Astrocyte (in vitro differentiated cells and primary cell): ENCODE results near the gene ITM2C. TPM values are rescaled to one million over a fixed set of nuclear protein-coding genes. Genes with fewer than 3 reads are reported as not detected.

Experiments
- DNase-seq: peaks from one replicate; pipeline ENCODE4 v3.0.0-alpha.2; 2010; ENCODE audit warnings: low read depth
- FAIRE-seq: peaks from 2 replicates; lab custom pipeline; 2011; peaks lifted over from hg19 to GRCh38; lab: Jason Lieb, UNC
- H2AFZ ChIP-seq: 2 replicates; pipeline ENCODE4 v1.6.0; 2012; ENCODE audit warnings: low read depth, low read length, inconsistent platforms
- H3K27ac ChIP-seq: 2 replicates; pipeline ENCODE4 v1.5.1; 2011; ENCODE audit warnings: low read depth, low read length, inconsistent platforms
- H3K27me3 ChIP-seq: 2 replicates; pipeline ENCODE4 v1.6.0; 2011; ENCODE audit warnings: low read length, inconsistent platforms; ENCODE audit not compliant: insufficient read depth
- H3K36me3 ChIP-seq: 2 replicates; pipeline ENCODE4 v1.5.1; 2011; ENCODE audit warnings: low read length, inconsistent platforms; ENCODE audit not compliant: insufficient read depth
- H3K4me1 ChIP-seq: 2 replicates; pipeline ENCODE4 v1.5.1; 2011; ENCODE audit warnings: low read length, inconsistent platforms; ENCODE audit not compliant: insufficient read depth
- H3K4me2 ChIP-seq: 2 replicates; pipeline ENCODE4 v1.6.0; 2012; ENCODE audit warnings: low read length, inconsistent platforms
- H3K4me3 ChIP-seq: 2 replicates; pipeline ENCODE4 v1.5.1; 2011; ENCODE audit warnings: low read depth, mild to moderate bottlenecking, low read length, inconsistent platforms; ENCODE audit not compliant: insufficient read depth
- H3K79me2 ChIP-seq: 2 replicates; pipeline ENCODE4 v1.6.0; 2012; ENCODE audit warnings: mild to moderate bottlenecking, low read length, inconsistent platforms; ENCODE audit not compliant: insufficient read depth
- H3K9ac ChIP-seq: 2 replicates; pipeline ENCODE4 v1.6.0; 2012; ENCODE audit warnings: mild to moderate bottlenecking, low read length, inconsistent platforms
- H3K9me3 ChIP-seq: 2 replicates; pipeline ENCODE4 v1.5.1; 2012; ENCODE audit warnings: low read depth, mild to moderate bottlenecking, low read length, inconsistent platforms; ENCODE audit not compliant: insufficient read depth
- H4K20me1 ChIP-seq: 2 replicates; pipeline ENCODE4 v1.6.0; 2012; ENCODE audit warnings: low read length, inconsistent platforms; ENCODE audit not compliant: insufficient read depth
- H3K27ac Mint-ChIP-seq: one replicate; pipeline ENCODE4 v1.8.0; 2021; ENCODE audit warnings: mild to moderate bottlenecking, mixed read lengths; ENCODE audit not compliant: unreplicated experiment
- H3K27me3 Mint-ChIP-seq: one replicate; pipeline ENCODE4 v1.8.0; 2021; ENCODE audit warnings: low read depth, mixed read lengths; ENCODE audit not compliant: unreplicated experiment
- H3K36me3 Mint-ChIP-seq: one replicate; pipeline ENCODE4 v1.8.0; 2021; ENCODE audit warnings: low read depth, mixed read lengths; ENCODE audit not compliant: unreplicated experiment
- H3K4me1 Mint-ChIP-seq: one replicate; pipeline ENCODE4 v1.8.0; 2021; ENCODE audit warnings: low read depth, mixed read lengths; ENCODE audit not compliant: unreplicated experiment
- H3K4me3 Mint-ChIP-seq: one replicate; pipeline ENCODE4 v1.8.0; 2021; ENCODE audit warnings: mild to moderate bottlenecking, moderate library complexity, mixed read lengths; ENCODE audit not compliant: unreplicated experiment
- H3K9me3 Mint-ChIP-seq: one replicate; pipeline ENCODE4 v1.8.0; 2021; ENCODE audit warnings: mild to moderate bottlenecking, mixed read lengths; ENCODE audit not compliant: unreplicated experiment
- EZH2 ChIP-seq: IDR thresholded peaks from 2 replicates; pipeline ENCODE4 v1.6.1; 2012; ENCODE audit warnings: mild to moderate bottlenecking, low read length, inconsistent platforms; ENCODE audit not compliant: insufficient read depth
- total RNA-seq: library from RNA; stranded (reverse); gene quantifications from 2 replicates; pipeline ENCODE4 v1.2.1, GENCODE V29; 2021
- TF ChIP-seq, protein P1 (sequence below): IDR thresholded peaks from 2 replicates; pipeline ENCODE4 v1.5.1; 2011; ENCODE audit warnings: low read depth, mild to moderate bottlenecking, inconsistent platforms, low read length, moderate library complexity; ENCODE audit not compliant: insufficient read depth

ITM2C gene
- total RNA-seq, 1 donor from 2014 or later, result 458 TPM

DNA sequence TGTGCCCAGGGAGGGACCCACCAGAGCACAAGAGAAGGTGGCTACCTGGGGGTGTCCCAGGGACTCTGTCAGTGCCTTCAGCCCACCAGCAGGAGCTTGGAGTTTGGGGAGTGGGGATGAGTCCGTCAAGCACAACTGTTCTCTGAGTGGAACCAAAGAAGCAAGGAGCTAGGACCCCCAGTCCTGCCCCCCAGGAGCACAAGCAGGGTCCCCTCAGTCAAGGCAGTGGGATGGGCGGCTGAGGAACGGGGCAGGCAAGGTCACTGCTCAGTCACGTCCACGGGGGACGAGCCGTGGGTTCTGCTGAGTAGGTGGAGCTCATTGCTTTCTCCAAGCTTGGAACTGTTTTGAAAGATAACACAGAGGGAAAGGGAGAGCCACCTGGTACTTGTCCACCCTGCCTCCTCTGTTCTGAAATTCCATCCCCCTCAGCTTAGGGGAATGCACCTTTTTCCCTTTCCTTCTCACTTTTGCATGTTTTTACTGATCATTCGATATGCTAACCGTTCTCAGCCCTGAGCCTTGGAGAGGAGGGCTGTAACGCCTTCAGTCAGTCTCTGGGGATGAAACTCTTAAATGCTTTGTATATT is 14.0 kb downstream of the ITM2C start:
- H3K4me1 ChIP-seq, result peaks cover 5% of the 10 kb centered on the region
- no peak overlapping the region for H3K4me2 ChIP-seq
- no peak overlapping the region for H3K4me3 ChIP-seq
- H3K27me3 ChIP-seq, result no peaks in the 10 kb centered on the region
- no peak overlapping the region for H2AFZ ChIP-seq
- Mint-ChIP-seq H3K36me3 (peaks cover 38% of the 10 kb centered on the region), H3K4me3 (no peak overlapping the region), H3K27ac (no peak overlapping the region), H3K4me1 (no peaks in the 10 kb centered on the region), H3K9me3 (no peaks in the 10 kb centered on the region), H3K27me3 (no peaks in the 10 kb centered on the region)
- H3K27ac ChIP-seq, result no peak overlapping the region
- H3K79me2 ChIP-seq, result no peaks in the 10 kb centered on the region
- no peak for TF ChIP-seq EZH2
- TF ChIP-seq, protein P1, sequence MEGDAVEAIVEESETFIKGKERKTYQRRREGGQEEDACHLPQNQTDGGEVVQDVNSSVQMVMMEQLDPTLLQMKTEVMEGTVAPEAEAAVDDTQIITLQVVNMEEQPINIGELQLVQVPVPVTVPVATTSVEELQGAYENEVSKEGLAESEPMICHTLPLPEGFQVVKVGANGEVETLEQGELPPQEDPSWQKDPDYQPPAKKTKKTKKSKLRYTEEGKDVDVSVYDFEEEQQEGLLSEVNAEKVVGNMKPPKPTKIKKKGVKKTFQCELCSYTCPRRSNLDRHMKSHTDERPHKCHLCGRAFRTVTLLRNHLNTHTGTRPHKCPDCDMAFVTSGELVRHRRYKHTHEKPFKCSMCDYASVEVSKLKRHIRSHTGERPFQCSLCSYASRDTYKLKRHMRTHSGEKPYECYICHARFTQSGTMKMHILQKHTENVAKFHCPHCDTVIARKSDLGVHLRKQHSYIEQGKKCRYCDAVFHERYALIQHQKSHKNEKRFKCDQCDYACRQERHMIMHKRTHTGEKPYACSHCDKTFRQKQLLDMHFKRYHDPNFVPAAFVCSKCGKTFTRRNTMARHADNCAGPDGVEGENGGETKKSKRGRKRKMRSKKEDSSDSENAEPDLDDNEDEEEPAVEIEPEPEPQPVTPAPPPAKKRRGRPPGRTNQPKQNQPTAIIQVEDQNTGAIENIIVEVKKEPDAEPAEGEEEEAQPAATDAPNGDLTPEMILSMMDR, result no peak
- FAIRE-seq, result no peak
- no peak overlapping the region for H3K9ac ChIP-seq
- H4K20me1 ChIP-seq, result peaks cover 8% of the 10 kb centered on the region
- no peak for DNase-seq
- no peaks in the 10 kb centered on the region for H3K9me3 ChIP-seq
- H3K36me3 ChIP-seq, result no peaks in the 10 kb centered on the region

DNA sequence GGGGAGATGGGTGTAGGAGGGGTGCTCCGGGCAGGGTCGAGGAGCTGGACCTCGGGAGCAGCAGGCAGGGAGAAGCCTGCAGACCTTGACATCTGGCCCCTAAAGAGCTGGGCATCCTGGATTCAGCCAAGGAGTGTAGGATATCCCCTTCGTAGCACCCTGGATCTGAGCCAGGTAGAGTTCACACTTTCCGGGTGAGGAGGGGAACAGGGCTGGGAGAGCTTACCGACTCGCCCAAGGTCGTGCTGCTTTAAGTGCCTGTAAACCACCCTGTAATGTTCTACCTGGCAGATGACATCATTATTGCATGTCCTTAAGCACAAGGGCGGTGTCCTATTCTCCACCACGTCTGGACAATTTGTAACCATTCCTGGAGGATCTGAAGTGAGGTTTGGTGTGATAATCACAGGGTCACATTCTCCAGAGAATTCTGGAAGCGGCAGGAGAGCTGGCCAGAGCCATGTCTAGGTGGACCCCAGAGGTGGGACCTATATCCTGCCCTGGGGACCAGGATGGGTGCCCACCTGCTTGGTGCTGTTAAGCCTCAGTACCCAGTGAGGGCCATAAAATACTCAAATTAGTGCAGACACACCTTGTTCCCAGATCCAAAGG is 14.6 kb downstream of the ITM2C start:
- peaks cover 5% of the 10 kb centered on the region for H3K4me1 ChIP-seq
- H3K27me3 Mint-ChIP-seq, result no peaks in the 10 kb centered on the region
- DNase-seq (no peak), FAIRE-seq (no peak)
- H3K9ac ChIP-seq, result no peak overlapping the region
- H3K4me3 ChIP-seq, result no peak overlapping the region
- no peaks in the 10 kb centered on the region for H3K9me3 Mint-ChIP-seq
- no peak overlapping the region for H2AFZ ChIP-seq
- peaks cover 8% of the 10 kb centered on the region for H4K20me1 ChIP-seq
- H3K4me3 Mint-ChIP-seq, result no peak overlapping the region
- no peaks in the 10 kb centered on the region for H3K36me3 ChIP-seq
- no peak for TF ChIP-seq EZH2
- TF ChIP-seq, protein P1, result no peak
- H3K4me1 Mint-ChIP-seq, result no peaks in the 10 kb centered on the region
- H3K27ac Mint-ChIP-seq, result no peak overlapping the region
- no peak overlapping the region for H3K27ac ChIP-seq
- no peaks in the 10 kb centered on the region for H3K9me3 ChIP-seq
- no peak overlapping the region for H3K4me2 ChIP-seq
- peaks cover 35% of the 10 kb centered on the region for H3K36me3 Mint-ChIP-seq
- no peaks in the 10 kb centered on the region for H3K27me3 ChIP-seq
- no peaks in the 10 kb centered on the region for H3K79me2 ChIP-seq

DNA sequence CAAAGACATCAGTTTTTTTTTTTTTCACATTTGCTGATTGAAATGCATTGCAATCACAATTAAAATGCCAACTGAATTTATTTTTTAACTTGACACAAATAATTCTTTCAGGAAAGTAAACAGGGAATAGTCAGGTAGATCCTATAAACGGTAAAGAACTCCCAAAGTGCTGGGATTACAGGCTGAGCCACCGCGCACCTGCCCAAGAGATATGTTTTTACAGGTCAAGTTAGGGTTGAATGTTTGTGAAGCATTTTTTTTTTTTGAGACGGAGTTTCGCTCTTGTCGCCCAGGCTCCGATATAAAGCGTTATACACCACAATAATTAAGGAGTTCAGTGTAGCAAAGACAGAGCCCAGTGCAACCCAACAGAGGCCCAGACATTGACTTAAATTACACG is 15.1 kb downstream of the ITM2C start:
- no peaks in the 10 kb centered on the region for H3K27me3 Mint-ChIP-seq
- H3K36me3 Mint-ChIP-seq, result peaks cover 34% of the 10 kb centered on the region
- Histone ChIP-seq H4K20me1 (peaks cover 8% of the 10 kb centered on the region), H3K27me3 (no peaks in the 10 kb centered on the region), H3K4me1 (peaks cover 5% of the 10 kb centered on the region), H3K9me3 (no peaks in the 10 kb centered on the region), H2AFZ (no peak overlapping the region), H3K27ac (no peak overlapping the region), H3K4me3 (no peak overlapping the region), H3K9ac (no peak overlapping the region), H3K4me2 (no peak overlapping the region), H3K79me2 (no peaks in the 10 kb centered on the region), H3K36me3 (no peaks in the 10 kb centered on the region)
- FAIRE-seq (no peak), DNase-seq (no peak)
- TF ChIP-seq, protein P1, result no peak
- TF ChIP-seq EZH2, result no peak
- no peaks in the 10 kb centered on the region for H3K9me3 Mint-ChIP-seq
- H3K4me3 Mint-ChIP-seq, result no peak overlapping the region
- no peak overlapping the region for H3K27ac Mint-ChIP-seq
- no peaks in the 10 kb centered on the region for H3K4me1 Mint-ChIP-seq
